ENCODE measurements around the gene ZNF254.

The ZNF254 gene

GRCh38 chr19:24052811-24053210 lies 34.2 kb upstream of the ZNF254 start:
- no peak overlapping the region for H3K4me3 ChIP-seq (ENCODE audit: low read depth, low read length)
- ChIA-PET POLR2A (no interaction called here), CTCF (no interaction called here)
- H3K9me3 ChIP-seq (ENCODE audit: control insufficient read depth, insufficient read depth, low read depth, low read length), result no peaks in the 10 kb centered on the region
- no peaks in the 10 kb centered on the region for H3K4me1 ChIP-seq (ENCODE audit: control insufficient read depth, insufficient read depth, low read length)
- H3K27ac ChIP-seq (ENCODE audit: extremely low read depth, low read depth, low read length), result no peak overlapping the region
- H3K36me3 ChIP-seq (ENCODE audit: control insufficient read depth in 2 of 2, insufficient read depth in 1 of 2, low read length in 2 of 2), result peaks cover 25 to 94% of the 10 kb centered on the region in 2 experiments
- TF ChIP-seq ZNF140 (tag by site-specific recombination; IDR thresholded peaks at IDR 0.05) (no peak), ZNF792 (tag by site-specific recombination; IDR thresholded peaks at IDR 0.05) (no peak), PBX3 (CRISPR knock-in tag; IDR thresholded peaks at IDR 0.05) (no peak), ZNF121 (tag by site-specific recombination; IDR thresholded peaks at IDR 0.05) (no peak), ZNF132 (tag by site-specific recombination; IDR thresholded peaks at IDR 0.05; ENCODE audit: borderline replicate concordance) (no peak), SETDB1 (IDR thresholded peaks at IDR 0.05; ENCODE audit: insufficient read length, low read length) (no peak), ZNF596 (tag by site-specific recombination; IDR thresholded peaks at IDR 0.05) (no peak), ZNF23 (tag by site-specific recombination; IDR thresholded peaks at IDR 0.05; ENCODE audit: borderline replicate concordance) (no peak), ZNF426 (tag by site-specific recombination; IDR thresholded peaks at IDR 0.05) (no peak), ZNF335 (tag by site-specific recombination; conservative IDR thresholded peaks at IDR 0.05) (no peak), ATF2 (tag by site-specific recombination; IDR thresholded peaks at IDR 0.05; ENCODE audit: low read depth) (no peak), ZNF654 (tag by site-specific recombination; IDR thresholded peaks at IDR 0.05; ENCODE audit: low read depth) (no peak), WT1 (tag by site-specific recombination; IDR thresholded peaks at IDR 0.05) (no peak), KLF10 (tag by site-specific recombination; IDR thresholded peaks at IDR 0.05) (no peak), ZNF26 (tag by site-specific recombination; IDR thresholded peaks at IDR 0.05) (no peak), ZNF548 (tag by site-specific recombination; IDR thresholded peaks at IDR 0.05) (no peak), PRDM2 (tag by site-specific recombination; IDR thresholded peaks at IDR 0.05; ENCODE audit: borderline replicate concordance) (no peak)
